Stimulated activated naive B cell treated with anti-CD40 and anti-IgM and Interleukin-4, amounts not matched to agents 10 μg/mL and 1 μg/mL and 100 μg/mL, for 72 hours (primary cell): ENCODE data around the gene LRRTM3.

Experiments used
- ATAC-seq, 2 donors: fragments of 150-1000 bp; cut with Tn5 transposase; replicated peaks; 2 replicates each; pipeline ENCODE4 v1.10.0; 2021; ENCODE audit warnings: moderate library complexity in 1 of 2
- DNase-seq: peaks from one replicate; pipeline ENCODE4 v3.0.0; 2021
- H3K27ac Mint-ChIP-seq: one replicate; pipeline ENCODE4 v1.8.0; 2022; ENCODE audit warnings: mild to moderate bottlenecking, mixed read lengths
- H3K27me3 Mint-ChIP-seq, 2 donors: one replicate each; pipeline ENCODE4 v1.8.0; 2022; ENCODE audit warnings: mixed read lengths in 2 of 2
- H3K36me3 Mint-ChIP-seq, 2 donors: one replicate each; pipeline ENCODE4 v1.8.0; 2022; ENCODE audit warnings: mixed read lengths in 2 of 2, mild to moderate bottlenecking in 1 of 2
- H3K4me1 Mint-ChIP-seq, 2 donors: one replicate each; pipeline ENCODE4 v1.8.0; 2022; ENCODE audit warnings: mixed read lengths in 2 of 2, mild to moderate bottlenecking in 1 of 2
- H3K4me3 Mint-ChIP-seq, 2 donors: one replicate each; pipeline ENCODE4 v1.8.0; 2022; ENCODE audit warnings: mild to moderate bottlenecking in 2 of 2, mixed read lengths in 2 of 2, moderate library complexity in 1 of 2
- H3K9me3 Mint-ChIP-seq, 2 donors: one replicate each; pipeline ENCODE4 v1.8.0; 2022; ENCODE audit warnings: mixed read lengths in 2 of 2, mild to moderate bottlenecking in 1 of 2

Gene LRRTM3

DNA sequence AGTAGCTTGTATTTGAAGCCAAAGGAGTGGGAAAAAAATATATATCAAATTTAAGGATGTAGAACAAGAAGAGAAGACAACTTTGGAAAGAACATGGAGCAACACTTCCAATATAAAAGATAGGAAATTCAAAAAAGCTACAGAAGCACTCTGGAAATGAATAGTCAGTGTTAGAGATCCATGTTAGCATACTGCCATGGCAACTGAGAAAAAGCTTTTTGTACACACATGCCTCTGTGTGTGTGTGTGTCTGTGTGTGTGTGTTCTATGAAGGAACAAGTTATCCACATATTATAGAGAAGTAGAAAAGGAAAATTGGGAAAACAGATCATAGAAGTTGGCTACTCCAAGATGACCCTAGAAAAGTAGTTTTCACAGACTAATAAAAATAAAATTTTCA, 96.3 kb downstream of the LRRTM3 start:
- DNase-seq: no peak
- Mint-ChIP-seq H3K27me3 (no peaks in the 10 kb centered on the region), H3K36me3 (no peaks in the 10 kb centered on the region), H3K9me3 (peaks cover 0 to 4% of the 10 kb centered on the region in 2 donors), H3K27ac (no peak overlapping the region), H3K4me3 (no peak overlapping the region), H3K4me1 (no peaks in the 10 kb centered on the region)
- no peak for ATAC-seq

DNA sequence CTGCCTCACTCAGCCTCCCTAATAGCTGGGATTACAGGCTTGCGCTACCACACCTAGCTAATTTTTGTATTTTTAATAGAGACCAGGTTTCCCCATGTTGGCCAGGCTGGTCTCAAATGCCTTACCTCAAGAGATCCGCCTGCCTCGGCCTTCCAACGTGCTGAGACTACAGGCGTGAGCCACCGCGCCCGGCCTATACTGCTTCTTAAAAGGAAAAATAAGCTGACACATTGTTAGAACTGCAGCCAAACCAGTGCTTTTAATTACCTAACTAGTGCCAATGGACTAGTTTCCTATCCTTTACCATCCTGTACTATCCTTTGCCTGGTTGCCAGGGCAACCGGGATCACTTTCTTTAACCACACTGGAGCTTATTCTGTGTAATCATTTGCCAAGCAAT, 108.0 kb downstream of the LRRTM3 start:
- DNase-seq (no peak), ATAC-seq (no peak)
- no peaks in the 10 kb centered on the region for H3K9me3 Mint-ChIP-seq
- no peaks in the 10 kb centered on the region for H3K4me1 Mint-ChIP-seq
- H3K4me3 Mint-ChIP-seq: no peak overlapping the region
- H3K27ac Mint-ChIP-seq: no peak overlapping the region
- no peaks in the 10 kb centered on the region for H3K27me3 Mint-ChIP-seq
- no peaks in the 10 kb centered on the region for H3K36me3 Mint-ChIP-seq

DNA sequence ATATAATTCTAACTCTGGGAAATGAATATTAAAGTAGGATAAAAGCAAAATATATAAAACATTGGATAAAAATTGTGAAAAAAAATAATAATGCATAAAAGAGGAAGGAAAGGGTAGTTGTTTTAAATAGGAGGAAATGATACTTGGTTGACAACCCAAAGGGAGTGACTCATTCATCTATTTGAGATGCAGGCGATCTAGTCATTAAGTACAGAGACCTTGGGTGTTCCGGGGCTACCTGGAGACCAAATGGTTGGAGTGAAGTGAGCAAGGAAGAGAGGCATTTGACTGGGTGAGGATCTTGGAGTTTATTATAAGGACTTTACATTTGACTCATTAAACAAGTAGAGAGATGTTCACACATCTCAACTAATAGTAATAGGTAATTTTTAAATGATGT, 111.0 kb downstream of the LRRTM3 start:
- Mint-ChIP-seq H3K4me3 (no peak overlapping the region), H3K36me3 (no peaks in the 10 kb centered on the region), H3K27me3 (no peaks in the 10 kb centered on the region), H3K4me1 (no peaks in the 10 kb centered on the region), H3K27ac (no peak overlapping the region), H3K9me3 (no peaks in the 10 kb centered on the region)
- no peak for ATAC-seq
- DNase-seq: no peak

DNA sequence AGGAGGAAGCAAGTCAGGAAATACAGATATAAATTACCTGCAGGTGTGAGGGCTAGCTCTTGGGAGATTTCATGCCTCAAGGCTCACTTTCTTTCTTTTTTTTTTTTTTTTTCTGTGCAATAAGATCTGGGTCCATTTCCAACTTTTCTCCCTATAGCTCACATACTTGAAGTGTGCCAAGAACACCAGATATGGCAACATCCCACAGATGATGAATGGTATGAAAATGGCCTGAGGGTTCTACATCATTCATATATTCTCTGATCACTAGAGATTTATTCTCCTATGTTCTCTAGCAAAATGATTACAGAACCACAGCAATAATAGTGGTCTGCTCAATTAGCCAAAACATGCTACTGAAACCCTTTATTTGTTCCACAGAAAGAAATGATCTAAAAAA, 117.2 kb downstream of the LRRTM3 start:
- Mint-ChIP-seq H3K27ac (no peak overlapping the region), H3K9me3 (no peaks in the 10 kb centered on the region), H3K4me1 (no peaks in the 10 kb centered on the region), H3K27me3 (no peaks in the 10 kb centered on the region), H3K36me3 (no peaks in the 10 kb centered on the region), H3K4me3 (no peak overlapping the region)
- DNase-seq: no peak
- no peak for ATAC-seq

DNA sequence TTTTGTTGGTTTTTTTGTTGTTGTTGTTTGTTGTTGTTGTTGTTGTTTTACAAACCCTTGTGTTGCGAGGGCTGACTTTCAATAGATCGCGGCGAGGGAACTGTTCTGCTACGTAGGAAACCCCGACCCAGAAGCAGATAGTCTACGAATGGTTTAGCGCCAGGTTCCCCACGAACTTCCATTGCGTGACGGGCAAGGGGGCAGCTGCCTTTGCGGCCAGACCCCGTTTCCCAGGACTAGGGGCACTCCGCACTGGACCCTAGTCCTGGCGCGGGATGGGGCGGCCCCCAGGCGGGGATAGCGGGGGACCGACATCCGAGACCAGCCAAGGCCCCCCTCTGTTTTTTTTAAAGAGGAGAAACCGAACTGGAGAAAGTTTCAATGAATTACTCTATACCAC, 119.6 kb downstream of the LRRTM3 start:
- no peak overlapping the region for H3K4me3 Mint-ChIP-seq
- H3K36me3 Mint-ChIP-seq: no peaks in the 10 kb centered on the region
- no peaks in the 10 kb centered on the region for H3K4me1 Mint-ChIP-seq
- ATAC-seq: no peak
- no peak for DNase-seq
- no peak overlapping the region for H3K27ac Mint-ChIP-seq
- no peaks in the 10 kb centered on the region for H3K9me3 Mint-ChIP-seq
- H3K27me3 Mint-ChIP-seq: no peaks in the 10 kb centered on the region

DNA sequence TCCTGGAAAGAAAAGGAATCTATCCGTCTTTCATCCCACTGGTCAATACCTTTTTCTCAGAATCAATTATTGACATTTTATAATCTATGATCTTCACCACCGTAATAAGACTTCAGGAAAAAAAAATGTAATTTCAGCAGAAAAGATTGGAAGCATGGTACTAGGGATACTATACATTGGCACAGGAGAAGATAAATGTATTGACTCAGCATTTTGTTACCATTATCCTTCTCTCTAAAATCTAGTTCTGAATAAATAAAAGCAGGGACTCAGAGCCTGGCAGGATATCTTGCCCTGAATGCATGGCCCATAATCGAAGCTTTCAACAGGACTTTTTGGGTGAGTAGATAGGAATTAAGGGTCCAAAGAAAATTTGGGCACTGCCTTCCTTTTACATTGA, 120.7 kb downstream of the LRRTM3 start:
- H3K36me3 Mint-ChIP-seq: no peaks in the 10 kb centered on the region
- no peaks in the 10 kb centered on the region for H3K27me3 Mint-ChIP-seq
- H3K9me3 Mint-ChIP-seq: no peaks in the 10 kb centered on the region
- no peak overlapping the region for H3K27ac Mint-ChIP-seq
- H3K4me3 Mint-ChIP-seq: no peak overlapping the region
- ATAC-seq (no peak), DNase-seq (no peak)
- H3K4me1 Mint-ChIP-seq: no peaks in the 10 kb centered on the region

DNA sequence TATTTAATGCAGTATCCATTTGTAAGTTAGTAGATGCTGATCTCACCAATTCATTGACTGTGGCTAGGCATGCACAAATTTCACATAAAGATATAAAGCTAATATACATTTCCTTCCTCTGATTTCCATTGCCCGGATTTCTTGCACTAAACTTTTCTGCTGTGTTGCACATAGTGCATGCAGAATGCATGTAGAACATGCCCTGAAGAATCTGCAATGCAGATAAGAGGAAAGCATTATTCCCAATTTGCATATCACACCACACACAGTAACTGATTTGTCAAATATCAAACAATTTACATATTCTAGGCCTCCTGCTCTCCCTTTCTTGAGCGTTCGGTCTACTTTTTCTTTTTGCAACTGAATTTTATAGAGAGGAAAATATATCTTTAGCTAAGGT, 124.2 kb downstream of the LRRTM3 start:
- no peaks in the 10 kb centered on the region for H3K27me3 Mint-ChIP-seq
- H3K27ac Mint-ChIP-seq: no peak overlapping the region
- peaks cover 0 to 2% of the 10 kb centered on the region in 2 donors for H3K9me3 Mint-ChIP-seq
- no peak for DNase-seq
- no peaks in the 10 kb centered on the region for H3K36me3 Mint-ChIP-seq
- no peak for ATAC-seq
- no peak overlapping the region for H3K4me3 Mint-ChIP-seq
- H3K4me1 Mint-ChIP-seq: no peaks in the 10 kb centered on the region

DNA sequence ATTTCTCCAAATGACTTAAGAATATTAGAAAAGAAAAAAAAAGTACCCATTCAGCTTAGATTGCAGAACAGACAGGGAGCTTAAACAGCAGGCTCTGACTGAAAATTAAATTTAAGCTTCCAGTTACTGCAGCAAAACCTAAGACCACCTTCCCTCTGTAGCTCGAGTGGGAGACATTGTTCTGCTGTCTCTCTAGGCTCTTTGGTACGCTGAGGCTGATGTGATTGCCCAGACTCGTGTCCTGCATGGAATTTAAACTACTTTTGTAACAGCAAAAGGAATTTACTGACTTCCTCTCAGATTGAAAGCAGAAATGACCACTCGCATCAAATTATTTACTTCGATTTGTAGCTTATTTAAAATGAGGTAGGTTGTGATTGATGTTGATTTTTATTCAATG, 124.6 kb downstream of the LRRTM3 start:
- Mint-ChIP-seq H3K36me3 (no peaks in the 10 kb centered on the region), H3K4me3 (no peak overlapping the region), H3K27ac (no peak overlapping the region), H3K27me3 (no peaks in the 10 kb centered on the region), H3K4me1 (no peaks in the 10 kb centered on the region), H3K9me3 (peaks cover 0 to 2% of the 10 kb centered on the region in 2 donors)
- no peak for DNase-seq
- no peak for ATAC-seq

DNA sequence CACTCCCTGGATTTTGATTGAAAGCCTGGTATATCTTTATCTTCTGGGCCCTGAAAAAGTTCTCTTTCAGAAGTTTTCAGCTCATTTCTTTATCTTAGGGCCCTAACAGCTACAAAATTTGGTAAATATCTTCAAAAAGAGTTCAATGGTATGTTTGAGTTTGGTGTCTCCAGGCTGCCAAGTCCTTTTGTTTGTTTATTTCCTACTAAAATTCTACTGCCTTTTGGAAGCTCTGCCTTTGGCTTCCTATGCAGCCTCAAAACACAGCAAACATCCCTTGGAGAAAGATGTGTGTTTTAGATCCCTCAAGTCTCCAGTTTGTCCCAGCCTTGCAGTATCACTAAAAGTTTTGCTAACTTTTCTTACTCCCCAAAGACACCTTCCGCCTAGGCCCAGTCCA, 146.8 kb downstream of the LRRTM3 start:
- no peak overlapping the region for H3K27ac Mint-ChIP-seq
- no peaks in the 10 kb centered on the region for H3K36me3 Mint-ChIP-seq
- no peak for ATAC-seq
- no peak overlapping the region for H3K4me3 Mint-ChIP-seq
- no peaks in the 10 kb centered on the region for H3K4me1 Mint-ChIP-seq
- no peak for DNase-seq
- H3K9me3 Mint-ChIP-seq: peaks cover 0 to 3% of the 10 kb centered on the region in 2 donors
- H3K27me3 Mint-ChIP-seq: no peaks in the 10 kb centered on the region

DNA sequence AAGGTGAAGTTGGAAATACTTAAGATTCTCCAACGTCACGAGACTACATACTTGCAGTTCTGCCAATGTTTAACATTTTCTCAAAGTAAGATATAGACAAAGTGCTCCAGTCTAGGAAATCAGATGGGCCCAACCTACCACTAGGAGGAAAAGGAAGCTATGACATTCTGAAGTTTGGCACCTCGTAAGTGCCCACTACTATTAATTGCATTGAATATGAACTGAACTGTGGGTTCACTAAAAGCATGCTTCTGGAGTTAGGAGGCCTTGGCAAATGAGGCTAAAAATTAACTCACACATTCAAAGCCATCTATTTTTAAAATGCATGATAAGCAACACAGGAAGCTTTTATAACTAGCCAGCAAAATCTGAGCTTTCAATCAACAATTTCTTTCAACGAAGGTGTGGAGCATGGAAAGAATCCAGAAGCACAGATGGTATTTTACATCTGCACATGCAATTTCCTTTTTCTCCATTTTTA, 149.7 kb downstream of the LRRTM3 start:
- H3K4me3 Mint-ChIP-seq: no peak overlapping the region
- H3K27me3 Mint-ChIP-seq: no peaks in the 10 kb centered on the region
- no peak for DNase-seq
- ATAC-seq: no peak
- no peak overlapping the region for H3K27ac Mint-ChIP-seq
- no peaks in the 10 kb centered on the region for H3K4me1 Mint-ChIP-seq
- H3K36me3 Mint-ChIP-seq: no peaks in the 10 kb centered on the region
- H3K9me3 Mint-ChIP-seq: no peaks in the 10 kb centered on the region

DNA sequence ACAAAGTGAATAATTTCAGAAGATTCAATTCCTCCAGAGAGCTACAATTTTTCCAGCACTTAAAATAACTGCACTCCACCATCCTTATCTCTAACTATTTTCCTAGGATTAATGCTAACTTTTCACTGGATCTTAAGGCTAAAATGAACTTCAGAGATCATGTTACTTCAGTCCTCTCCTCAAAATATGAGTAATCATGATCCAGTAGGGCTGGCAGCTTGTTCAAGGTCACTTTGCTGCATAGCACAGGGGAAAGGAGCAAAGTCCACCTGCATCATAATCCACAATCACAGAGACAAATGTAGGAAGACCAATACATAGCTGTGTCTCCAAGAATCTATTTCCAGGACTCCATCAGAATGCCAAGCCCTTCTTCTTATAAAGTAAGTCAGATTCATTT, 150.3 kb downstream of the LRRTM3 start:
- H3K27me3 Mint-ChIP-seq: no peaks in the 10 kb centered on the region
- no peaks in the 10 kb centered on the region for H3K9me3 Mint-ChIP-seq
- H3K27ac Mint-ChIP-seq: no peak overlapping the region
- ATAC-seq (no peak), DNase-seq (no peak)
- no peak overlapping the region for H3K4me3 Mint-ChIP-seq
- H3K36me3 Mint-ChIP-seq: no peaks in the 10 kb centered on the region
- H3K4me1 Mint-ChIP-seq: no peaks in the 10 kb centered on the region

DNA sequence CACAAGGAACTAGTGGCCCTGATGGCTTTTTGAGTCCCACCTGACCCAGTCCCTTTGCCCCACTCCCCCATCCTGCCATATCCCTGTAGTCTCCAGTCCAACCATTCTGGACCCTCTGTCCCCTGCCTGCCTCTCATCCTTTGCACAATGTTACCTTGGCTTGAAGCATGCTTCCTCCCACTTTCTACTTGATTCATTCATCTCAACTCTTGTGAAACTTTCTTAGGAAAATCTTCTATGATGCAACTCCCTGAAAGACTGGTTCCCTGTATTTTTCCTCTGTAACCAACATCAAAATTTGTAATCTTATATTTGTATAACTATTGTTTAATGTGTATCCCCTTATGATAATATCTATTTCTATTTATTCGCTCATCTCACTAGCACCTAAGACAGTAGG, 151.5 kb downstream of the LRRTM3 start:
- Mint-ChIP-seq H3K27ac (no peak overlapping the region), H3K36me3 (no peaks in the 10 kb centered on the region)
- DNase-seq: no peak

DNA sequence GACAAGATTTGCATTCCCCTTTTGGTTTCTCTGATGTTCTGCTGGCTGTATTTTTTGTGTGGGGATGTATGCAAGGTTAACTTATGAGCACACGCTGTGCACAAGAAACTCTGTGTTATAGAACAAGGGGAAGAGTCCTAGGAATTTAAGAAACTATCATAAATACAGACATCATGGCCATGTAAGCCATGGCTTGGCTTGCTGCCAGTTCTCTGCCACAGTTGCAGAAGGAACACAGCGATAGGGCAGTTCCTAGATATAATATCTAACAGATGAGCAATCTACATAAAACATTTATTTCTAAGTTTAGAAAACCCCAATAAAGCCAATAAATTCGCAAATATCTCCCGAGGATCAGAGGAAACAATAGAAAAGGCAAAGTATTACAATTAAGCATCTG, 153.3 kb downstream of the LRRTM3 start:
- H3K4me1 Mint-ChIP-seq: no peaks in the 10 kb centered on the region
- ATAC-seq (no peak), DNase-seq (no peak)
- no peak overlapping the region for H3K27ac Mint-ChIP-seq
- no peaks in the 10 kb centered on the region for H3K36me3 Mint-ChIP-seq
- no peak overlapping the region for H3K4me3 Mint-ChIP-seq
- H3K27me3 Mint-ChIP-seq: no peaks in the 10 kb centered on the region
- H3K9me3 Mint-ChIP-seq: no peaks in the 10 kb centered on the region

More for the DNA sequence above, 151.5 kb downstream of the LRRTM3 start:
- H3K27me3 Mint-ChIP-seq: no peaks in the 10 kb centered on the region
- no peaks in the 10 kb centered on the region for H3K4me1 Mint-ChIP-seq
- ATAC-seq: no peak
- no peak overlapping the region for H3K4me3 Mint-ChIP-seq
- no peaks in the 10 kb centered on the region for H3K9me3 Mint-ChIP-seq

DNA sequence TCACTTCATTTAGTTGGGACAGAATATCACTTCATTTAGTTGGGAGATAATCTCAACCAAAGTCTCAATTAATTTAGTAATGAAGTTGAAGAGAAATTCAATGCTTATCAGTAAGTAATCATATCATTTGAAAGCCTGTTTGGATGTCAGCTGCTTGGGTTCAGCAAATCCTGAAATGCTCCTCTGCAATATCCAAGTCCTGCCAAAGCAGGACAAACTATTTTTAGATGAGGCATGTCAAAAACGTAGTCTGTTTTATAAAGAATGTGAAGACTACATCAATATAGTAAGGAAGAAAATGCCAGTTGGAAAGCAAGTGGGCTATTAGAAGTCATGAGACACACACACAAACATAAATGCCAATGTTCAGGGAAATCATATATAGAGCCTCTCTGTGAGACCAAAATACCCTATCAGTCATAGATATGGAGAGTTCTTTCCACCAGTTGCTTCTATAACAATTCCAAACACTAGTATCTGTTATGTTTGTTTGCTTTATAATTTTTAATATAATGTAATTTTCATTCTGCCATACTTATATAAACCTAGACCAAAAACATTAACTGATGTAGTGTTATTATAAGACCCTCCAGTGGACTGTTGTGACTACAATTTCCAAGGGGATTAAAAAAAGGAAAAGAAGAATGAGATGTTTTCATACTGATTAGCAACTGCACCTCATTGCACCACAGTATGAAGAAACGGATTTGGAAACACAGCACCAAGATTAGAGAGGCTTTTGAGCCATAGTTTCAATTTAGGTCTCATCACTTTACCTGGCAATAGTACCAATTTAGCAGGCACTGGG, 160.7 kb downstream of the LRRTM3 start:
- no peaks in the 10 kb centered on the region for H3K9me3 Mint-ChIP-seq
- ATAC-seq (no peak), DNase-seq (no peak)
- H3K27me3 Mint-ChIP-seq: no peaks in the 10 kb centered on the region
- no peaks in the 10 kb centered on the region for H3K36me3 Mint-ChIP-seq
- H3K4me1 Mint-ChIP-seq: no peaks in the 10 kb centered on the region
- H3K27ac Mint-ChIP-seq: no peak overlapping the region
- no peak overlapping the region for H3K4me3 Mint-ChIP-seq

DNA sequence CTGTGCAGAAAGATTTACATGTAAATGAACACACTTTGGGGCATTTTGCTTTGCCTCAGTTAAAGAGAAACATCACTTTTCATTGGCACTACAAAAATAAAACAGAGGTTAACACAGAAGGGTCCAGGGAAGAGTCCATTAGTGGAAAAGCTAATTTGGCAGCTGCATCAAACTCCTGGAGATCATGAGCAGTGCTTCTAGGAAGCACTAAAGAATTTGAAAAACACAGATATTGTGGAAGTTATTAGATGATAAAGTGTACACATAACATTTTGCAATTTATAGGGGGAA, 161.2 kb downstream of the LRRTM3 start:
- no peaks in the 10 kb centered on the region for H3K4me1 Mint-ChIP-seq
- no peaks in the 10 kb centered on the region for H3K27me3 Mint-ChIP-seq
- no peak overlapping the region for H3K27ac Mint-ChIP-seq
- DNase-seq (no peak), ATAC-seq (no peak)
- no peak overlapping the region for H3K4me3 Mint-ChIP-seq
- no peaks in the 10 kb centered on the region for H3K36me3 Mint-ChIP-seq
- H3K9me3 Mint-ChIP-seq: no peaks in the 10 kb centered on the region

DNA sequence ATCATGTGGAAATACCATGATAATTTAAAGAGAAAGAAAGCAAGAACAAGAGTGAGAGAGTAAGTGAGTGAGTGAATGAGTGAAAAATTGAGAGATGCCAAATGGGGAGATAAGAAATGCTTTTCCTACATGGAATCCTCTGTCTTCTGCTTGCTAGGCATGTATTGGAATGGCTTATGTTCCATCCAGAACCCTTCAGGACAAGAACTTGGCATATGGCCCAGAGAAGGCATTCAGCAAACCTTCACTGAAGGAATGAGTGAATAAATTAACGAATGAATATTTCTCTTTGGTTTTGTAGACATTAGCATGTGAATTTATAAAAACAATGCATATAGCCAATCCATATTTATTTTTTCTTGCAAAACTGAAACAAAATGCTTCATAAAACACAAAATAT, 162.2 kb downstream of the LRRTM3 start:
- no peak overlapping the region for H3K27ac Mint-ChIP-seq

More for the DNA sequence above, 162.2 kb downstream of the LRRTM3 start:
- no peaks in the 10 kb centered on the region for H3K4me1 Mint-ChIP-seq
- no peaks in the 10 kb centered on the region for H3K27me3 Mint-ChIP-seq
- no peaks in the 10 kb centered on the region for H3K9me3 Mint-ChIP-seq
- no peaks in the 10 kb centered on the region for H3K36me3 Mint-ChIP-seq
- DNase-seq (no peak), ATAC-seq (no peak)
- H3K4me3 Mint-ChIP-seq: no peak overlapping the region
